Mucosa of descending colon (tissue), 3 donors: ENCODE measurements around the gene PMEPA1. TPM values are rescaled to one million over a fixed set of nuclear protein-coding genes. Genes with fewer than 3 reads are reported as not detected.

ENCODE experiments used
- ATAC-seq: fragments of 200-7000 bp; cut with Tn5 transposase; one replicate; pipeline ENCODE4 v1.9.1; 2020; ENCODE audit warnings: mild to moderate bottlenecking, moderate library complexity
- DNase-seq, 3 donors: peaks; one replicate each; pipeline ENCODE4 v3.0.0-alpha.2; 2020
- H3K36me3 ChIP-seq: fragments of 200-600 bp; one replicate; pipeline ENCODE4 v1.8.0; 2021; ENCODE audit warnings: low read depth, mild to moderate bottlenecking
- H3K4me1 ChIP-seq: fragments of 200-600 bp; one replicate; pipeline ENCODE4 v1.8.0; 2021; ENCODE audit warnings: low read depth, mild to moderate bottlenecking
- H3K4me3 ChIP-seq: fragments of 200-600 bp; one replicate; pipeline ENCODE4 v1.8.0; 2021; ENCODE audit warnings: mild to moderate bottlenecking
- H3K9me3 ChIP-seq: fragments of 200-600 bp; one replicate; pipeline ENCODE4 v1.8.0; 2021; ENCODE audit warnings: mild to moderate bottlenecking
- CTCF ChIP-seq: fragments of 200-600 bp; IDR thresholded peaks from one replicate; pipeline ENCODE4 v1.8.0; 2022; ENCODE audit warnings: antibody characterized with exemption, mild to moderate bottlenecking
- intact Hi-C, 2 donors: fragments of 100-400 bp; cut with DNase I in 1 of 2; cut with micrococcal nuclease in 1 of 2; formaldehyde crosslinking; loops; one replicate each; pipeline versions ENCODE4 v1.11.0 to v1.11.1; 2022; cut with DNase I, micrococcal nuclease
- total RNA-seq, 3 donors: library from RNA; stranded (reverse); fragmentation: NEBNext Ultra II Directional in 2 of 3; extraction: Animal tissue kit (Norgen Biotek cat#: 25700) in 2 of 3; gene quantifications; one replicate each; pipeline versions ENCODE4 v1.2.1 to v1.2.4, GENCODE V29; 2021 to 2023
- donor health status: DM: no; HTN: no; CAD: no; lungs with moderate emphysema.
- donor health status: DM: no; HTN: no; CAD: no.
- donor health status: DM: no; HTN: yes; CAD: no.

PMEPA1 gene
- total RNA-seq, 3 donors from 2014 or later = 18.5 to 35.5 (median 23.5) TPM

GRCh38 chr20:57628047-57628961 is 81.5 kb downstream of the PMEPA1 start:
- peak; percentile 89 for ATAC-seq
- H3K9me3 ChIP-seq = peaks cover 4% of the 10 kb centered on the region
- H3K36me3 ChIP-seq = no peaks in the 10 kb centered on the region
- no peak for TF ChIP-seq CTCF
- peak in 1 of 3 donors; percentile 58 for DNase-seq
- no peak overlapping the region for H3K4me3 ChIP-seq
- no peaks in the 10 kb centered on the region for H3K4me1 ChIP-seq
- intact Hi-C loops = no loop called here

- no peaks in the 10 kb centered on the region for H3K36me3 ChIP-seq
- H3K9me3 ChIP-seq = peaks cover 4% of the 10 kb centered on the region
- no peak for ATAC-seq
- H3K4me3 ChIP-seq = no peak overlapping the region
- H3K4me1 ChIP-seq = no peaks in the 10 kb centered on the region
- no peak for DNase-seq
- TF ChIP-seq CTCF = no peak
- intact Hi-C loops = no loop called here
Observed at GRCh38 chr20:57627339-57627738, 82.5 kb downstream of the PMEPA1 start.

- no peak for TF ChIP-seq CTCF
- intact Hi-C loops = no loop called here
- Histone ChIP-seq H3K9me3 (peaks cover 4% of the 10 kb centered on the region), H3K36me3 (no peaks in the 10 kb centered on the region), H3K4me3 (no peak overlapping the region), H3K4me1 (peaks cover under 1% of the 10 kb centered on the region)
- ATAC-seq = no peak
- DNase-seq = no peak
Observed at GRCh38 chr20:57625978-57626377, 83.8 kb downstream of the PMEPA1 start.

- ATAC-seq (no peak), DNase-seq (no peak)
- intact Hi-C loops = no loop called here
- H3K4me1 ChIP-seq = peaks cover 7% of the 10 kb centered on the region
- TF ChIP-seq CTCF = no peak
- H3K4me3 ChIP-seq = no peak overlapping the region
- peaks cover 4% of the 10 kb centered on the region for H3K9me3 ChIP-seq
- no peaks in the 10 kb centered on the region for H3K36me3 ChIP-seq
Observed at GRCh38 chr20:57625181-57625958, 84.4 kb downstream of the PMEPA1 start.

- Histone ChIP-seq H3K9me3 (peaks cover 4% of the 10 kb centered on the region), H3K4me1 (peaks cover 11% of the 10 kb centered on the region), H3K4me3 (no peak overlapping the region), H3K36me3 (no peaks in the 10 kb centered on the region)
- ATAC-seq = no peak
- TF ChIP-seq CTCF = no peak
- no peak for DNase-seq
- intact Hi-C loops = no loop called here
Observed at GRCh38 chr20:57624124-57624523, 85.7 kb downstream of the PMEPA1 start.
